ENCODE measurements around the gene SREBF2. TPM values are rescaled to one million over a fixed set of nuclear protein-coding genes. Genes with fewer than 3 reads are reported as not detected.

The SREBF2 gene
- total and polyA plus RNA-seq, 2 donors (not counting 1 experiment from before 2014, with no cell fraction given), result 116 to 287 TPM

DNA sequence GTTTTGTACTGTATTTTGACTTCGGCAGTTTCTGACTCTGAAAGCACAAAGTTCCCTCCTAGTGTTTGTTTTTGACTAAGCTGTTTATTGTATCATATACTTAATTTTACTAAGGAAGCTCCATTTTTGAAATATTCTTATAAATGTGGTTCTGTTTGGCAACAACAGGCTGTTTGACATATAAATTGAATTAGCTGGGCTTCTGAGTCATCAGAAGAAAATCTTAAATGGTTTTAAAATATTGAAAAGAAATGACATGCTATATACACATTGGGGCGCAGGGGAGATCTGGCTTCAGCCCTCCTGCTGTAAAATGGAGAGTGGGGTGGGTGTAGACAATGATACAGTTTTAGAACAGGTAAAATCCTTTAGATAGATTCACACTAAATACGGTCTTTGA lies 43.4 kb downstream of the SREBF2 start:
- Histone ChIP-seq H3K36me3 (replicated peaks in 1 of 2; ENCODE audit: control extremely low read depth in 1 of 2, control insufficient read depth in 1 of 2, extremely low read depth in 1 of 2, insufficient read depth in 2 of 2, low read length in 1 of 2) (peaks cover 3 to 86% of the 10 kb centered on the region in 2 experiments), H3K4me2 (replicated peaks; ENCODE audit: low read depth, low read length, poor library complexity, severe bottlenecking) (no peak overlapping the region), H3K27me3 (replicated peaks in 1 of 4; ENCODE audit: control extremely low read depth in 1 of 4, control insufficient read depth in 3 of 4, insufficient read depth in 4 of 4, low read length in 3 of 4) (no peaks in the 10 kb centered on the region), H3K4me1 (ENCODE audit: control insufficient read depth in 2 of 2, insufficient read depth in 2 of 2, low read length in 2 of 2) (peaks cover 5 to 15% of the 10 kb centered on the region in 2 donors), H4K20me1 (ENCODE audit: control insufficient read depth, insufficient read depth, low read length, poor library complexity, severe bottlenecking) (no peaks in the 10 kb centered on the region), H3K9me3 (ENCODE audit: control extremely low read depth in 1 of 3, control insufficient read depth in 2 of 3, insufficient read depth in 1 of 3, low read length in 2 of 3) (no peaks in the 10 kb centered on the region), H2AFZ (ENCODE audit: insufficient read depth, low read depth, low read length, poor library complexity, severe bottlenecking) (no peak overlapping the region), H3K79me2 (ENCODE audit: control insufficient read depth, insufficient read depth, low read length) (peaks cover 63% of the 10 kb centered on the region), H3K9ac (ENCODE audit: low read length) (no peak overlapping the region), H3K27ac (ENCODE audit: low read length in 2 of 2) (no peak overlapping the region), H3K4me3 (ENCODE audit: control extremely low read depth in 1 of 5, extremely low read depth in 1 of 5, insufficient read depth in 1 of 5, low read depth in 2 of 5, low read length in 4 of 5) (no peak overlapping the region)
- no peak for TF ChIP-seq EZH2 (IDR thresholded peaks at IDR 0.05; ENCODE audit: borderline replicate concordance, insufficient read depth, low read depth, low read length, poor library complexity, severe bottlenecking)
- TF ChIP-seq, protein P1, sequence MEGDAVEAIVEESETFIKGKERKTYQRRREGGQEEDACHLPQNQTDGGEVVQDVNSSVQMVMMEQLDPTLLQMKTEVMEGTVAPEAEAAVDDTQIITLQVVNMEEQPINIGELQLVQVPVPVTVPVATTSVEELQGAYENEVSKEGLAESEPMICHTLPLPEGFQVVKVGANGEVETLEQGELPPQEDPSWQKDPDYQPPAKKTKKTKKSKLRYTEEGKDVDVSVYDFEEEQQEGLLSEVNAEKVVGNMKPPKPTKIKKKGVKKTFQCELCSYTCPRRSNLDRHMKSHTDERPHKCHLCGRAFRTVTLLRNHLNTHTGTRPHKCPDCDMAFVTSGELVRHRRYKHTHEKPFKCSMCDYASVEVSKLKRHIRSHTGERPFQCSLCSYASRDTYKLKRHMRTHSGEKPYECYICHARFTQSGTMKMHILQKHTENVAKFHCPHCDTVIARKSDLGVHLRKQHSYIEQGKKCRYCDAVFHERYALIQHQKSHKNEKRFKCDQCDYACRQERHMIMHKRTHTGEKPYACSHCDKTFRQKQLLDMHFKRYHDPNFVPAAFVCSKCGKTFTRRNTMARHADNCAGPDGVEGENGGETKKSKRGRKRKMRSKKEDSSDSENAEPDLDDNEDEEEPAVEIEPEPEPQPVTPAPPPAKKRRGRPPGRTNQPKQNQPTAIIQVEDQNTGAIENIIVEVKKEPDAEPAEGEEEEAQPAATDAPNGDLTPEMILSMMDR (IDR thresholded peaks at IDR 0.05), result no peak
- peaks cover 19% of the 10 kb centered on the region for H3K4me1 Mint-ChIP-seq
- ChIA-PET POLR2A (interaction anchor here (1.0 kb wide), 1 partner anchor 32 kb away, joined by 3 read pairs; no protein-coding TSS in a partner anchor), CTCF (no interaction called here)
- intact Hi-C loops (cut with micrococcal nuclease), result no loop called here
- DNase-seq (no peak), ATAC-seq (ENCODE audit: low read depth) (no peak)
- no peaks in the 10 kb centered on the region for H3K27me3 Mint-ChIP-seq
- no peaks in the 10 kb centered on the region for H3K9me3 Mint-ChIP-seq (ENCODE audit: insufficient read depth)
- no peak overlapping the region for H3K4me3 Mint-ChIP-seq
- H3K27ac Mint-ChIP-seq, result no peak overlapping the region
- WGBS (ENCODE audit: insufficient coverage), result no CpG with 5 or more reads among the region's 3 CpGs

DNA sequence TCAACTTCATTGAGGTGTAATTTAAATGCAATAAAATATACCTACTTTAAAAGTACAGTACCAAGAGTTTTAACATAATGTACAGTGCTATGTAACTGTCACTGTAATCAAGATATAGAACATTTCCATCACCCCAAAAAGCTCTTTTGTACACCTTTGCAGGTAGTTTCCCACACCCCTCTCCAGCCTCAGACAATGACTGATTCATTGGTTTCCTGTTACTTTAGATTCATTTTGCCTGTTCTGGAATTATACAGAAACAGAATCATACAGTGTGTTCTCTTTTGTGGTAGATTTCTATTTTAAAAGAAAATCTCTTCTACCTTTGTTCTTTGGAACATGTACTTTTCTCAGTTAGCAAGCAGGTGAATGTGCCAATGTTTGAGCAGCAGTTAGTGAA lies 43.8 kb downstream of the SREBF2 start:
- CTCF ChIA-PET, result no interaction called here
- POLR2A ChIA-PET, result no interaction called here
- ATAC-seq (ENCODE audit: low read depth), result no peak

More for the DNA sequence above, 43.8 kb downstream of the SREBF2 start:
- H3K27me3 ChIP-seq (replicated peaks in 1 of 4; ENCODE audit: control extremely low read depth in 1 of 4, control insufficient read depth in 3 of 4, insufficient read depth in 4 of 4, low read length in 3 of 4), result no peaks in the 10 kb centered on the region
- Mint-ChIP-seq H3K27ac (no peak overlapping the region), H3K9me3 (ENCODE audit: insufficient read depth) (no peaks in the 10 kb centered on the region), H3K4me3 (no peak overlapping the region), H3K4me1 (peaks cover 21% of the 10 kb centered on the region), H3K27me3 (no peaks in the 10 kb centered on the region)
- intact Hi-C loops (cut with micrococcal nuclease), result no loop called here
- no peak for TF ChIP-seq EZH2 (IDR thresholded peaks at IDR 0.05; ENCODE audit: borderline replicate concordance, insufficient read depth, low read depth, low read length, poor library complexity, severe bottlenecking)
- TF ChIP-seq, protein P1 (IDR thresholded peaks at IDR 0.05), result no peak
- H2AFZ ChIP-seq (ENCODE audit: insufficient read depth, low read depth, low read length, poor library complexity, severe bottlenecking), result no peak overlapping the region
- H3K9me3 ChIP-seq (ENCODE audit: control extremely low read depth in 1 of 3, control insufficient read depth in 2 of 3, insufficient read depth in 1 of 3, low read length in 2 of 3), result no peaks in the 10 kb centered on the region
- DNase-seq, result no peak
- H3K4me1 ChIP-seq (ENCODE audit: control insufficient read depth in 2 of 2, insufficient read depth in 2 of 2, low read length in 2 of 2), result peaks cover 3 to 11% of the 10 kb centered on the region in 2 donors
- no peaks in the 10 kb centered on the region for H4K20me1 ChIP-seq (ENCODE audit: control insufficient read depth, insufficient read depth, low read length, poor library complexity, severe bottlenecking)
- no peak overlapping the region for H3K9ac ChIP-seq (ENCODE audit: low read length)
- H3K36me3 ChIP-seq (replicated peaks in 1 of 2; ENCODE audit: control extremely low read depth in 1 of 2, control insufficient read depth in 1 of 2, extremely low read depth in 1 of 2, insufficient read depth in 2 of 2, low read length in 1 of 2), result peaks cover 3 to 88% of the 10 kb centered on the region in 2 experiments
- H3K4me2 ChIP-seq (replicated peaks; ENCODE audit: low read depth, low read length, poor library complexity, severe bottlenecking), result no peak overlapping the region
- peaks cover 59% of the 10 kb centered on the region for H3K79me2 ChIP-seq (ENCODE audit: control insufficient read depth, insufficient read depth, low read length)
- H3K27ac ChIP-seq (ENCODE audit: low read length in 2 of 2), result no peak overlapping the region
- H3K4me3 ChIP-seq (ENCODE audit: control extremely low read depth in 1 of 5, extremely low read depth in 1 of 5, insufficient read depth in 1 of 5, low read depth in 2 of 5, low read length in 4 of 5), result no peak overlapping the region
